ENCODE data around the gene UTP20.
"Not testable (repeated sequence)": the region's sequence is repeated elsewhere in the genome, so short reads cannot be mapped to it uniquely, and the experiment has no call there.

Gene UTP20

GRCh38 chr12:101328917-101329316 lies 49.0 kb downstream of the UTP20 start:
- DNase-seq = no peak

GRCh38 chr12:101330631-101331030 lies 50.7 kb downstream of the UTP20 start:
- DNase-seq = no peak

DNA sequence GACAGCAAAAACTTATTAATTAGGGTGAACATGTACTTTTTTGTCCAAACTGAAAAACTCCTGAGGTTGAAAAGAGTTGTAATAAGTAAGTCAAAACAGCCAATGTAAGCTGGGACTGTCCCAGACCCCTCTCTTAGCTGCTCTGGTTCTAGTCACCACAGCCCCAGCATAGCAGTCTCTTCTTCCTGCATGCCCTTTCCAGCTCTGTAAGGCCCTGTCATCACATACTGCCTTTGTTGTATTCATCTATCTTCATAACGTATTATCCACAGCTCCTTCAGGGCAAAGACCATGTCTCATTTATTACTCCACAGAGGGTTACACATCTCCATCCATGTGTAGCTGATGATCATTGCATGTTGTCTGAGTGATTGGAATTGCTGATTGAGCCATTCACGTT lies 56.5 kb downstream of the UTP20 start:
- DNase-seq = no peak

GRCh38 chr12:101338087-101338486 lies 58.2 kb downstream of the UTP20 start:
- DNase-seq = no peak

DNA sequence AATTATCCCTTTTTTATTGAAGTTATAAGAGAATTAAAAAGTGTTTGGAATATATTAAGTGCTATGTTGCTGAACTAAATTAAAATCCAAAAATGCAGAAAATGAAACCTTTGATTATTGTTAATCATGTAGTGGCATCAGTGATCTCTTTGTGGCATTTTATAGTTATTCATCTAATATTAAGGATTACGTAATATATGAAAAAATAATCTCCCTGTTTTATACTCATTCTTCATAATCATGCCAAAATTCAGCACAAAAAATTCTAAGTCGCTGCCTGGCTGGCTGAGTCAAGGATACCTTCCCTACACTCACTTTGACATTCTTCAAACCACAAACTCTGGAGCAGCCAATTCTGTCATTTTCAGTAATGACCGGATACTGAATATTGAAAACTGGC lies 64.0 kb downstream of the UTP20 start:
- no peak for DNase-seq

GRCh38 chr12:101351682-101352081 lies 71.8 kb downstream of the UTP20 start:
- no peak for DNase-seq

GRCh38 chr12:101356794-101357193 lies 76.9 kb downstream of the UTP20 start:
- DNase-seq = no peak

GRCh38 chr12:101361455-101361854 lies 81.5 kb downstream of the UTP20 start:
- no peak for DNase-seq

- DNase-seq = no peak
Observed at GRCh38 chr12:101368016-101368415, 88.1 kb downstream of the UTP20 start.

- DNase-seq = no peak
Observed at GRCh38 chr12:101372431-101372830, 92.5 kb downstream of the UTP20 start.

DNA sequence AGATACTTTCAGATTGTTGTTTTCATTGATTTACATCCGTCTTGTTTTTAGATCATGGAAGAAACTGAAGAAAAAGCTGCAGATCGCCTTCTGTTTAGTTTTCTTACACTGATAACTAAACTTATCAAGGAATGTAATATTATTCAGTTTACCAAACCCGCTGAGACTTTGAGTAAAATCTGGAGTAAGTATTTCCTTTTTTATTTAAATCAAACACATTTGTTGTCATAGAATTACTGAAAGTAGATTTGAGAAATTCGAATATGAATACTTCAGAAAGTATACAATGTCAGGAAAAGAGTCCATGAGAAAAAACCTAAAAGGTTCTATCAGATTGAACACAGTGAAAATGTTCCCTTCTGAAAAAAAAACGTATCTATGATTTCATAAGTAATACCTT lies 95.7 kb downstream of the UTP20 start:
- no peak for DNase-seq

- no peak for DNase-seq
Observed at GRCh38 chr12:101379149-101379548, 99.2 kb downstream of the UTP20 start.

- not testable (repeated sequence) for DNase-seq
Observed at GRCh38 chr12:101391181-101391580, 111.3 kb downstream of the UTP20 start.

- peak in 2 of 4 experiments; percentile 4 to 6 for DNase-seq
Observed at GRCh38 chr12:101407049-101407435, 127.1 kb downstream of the UTP20 start.

DNA sequence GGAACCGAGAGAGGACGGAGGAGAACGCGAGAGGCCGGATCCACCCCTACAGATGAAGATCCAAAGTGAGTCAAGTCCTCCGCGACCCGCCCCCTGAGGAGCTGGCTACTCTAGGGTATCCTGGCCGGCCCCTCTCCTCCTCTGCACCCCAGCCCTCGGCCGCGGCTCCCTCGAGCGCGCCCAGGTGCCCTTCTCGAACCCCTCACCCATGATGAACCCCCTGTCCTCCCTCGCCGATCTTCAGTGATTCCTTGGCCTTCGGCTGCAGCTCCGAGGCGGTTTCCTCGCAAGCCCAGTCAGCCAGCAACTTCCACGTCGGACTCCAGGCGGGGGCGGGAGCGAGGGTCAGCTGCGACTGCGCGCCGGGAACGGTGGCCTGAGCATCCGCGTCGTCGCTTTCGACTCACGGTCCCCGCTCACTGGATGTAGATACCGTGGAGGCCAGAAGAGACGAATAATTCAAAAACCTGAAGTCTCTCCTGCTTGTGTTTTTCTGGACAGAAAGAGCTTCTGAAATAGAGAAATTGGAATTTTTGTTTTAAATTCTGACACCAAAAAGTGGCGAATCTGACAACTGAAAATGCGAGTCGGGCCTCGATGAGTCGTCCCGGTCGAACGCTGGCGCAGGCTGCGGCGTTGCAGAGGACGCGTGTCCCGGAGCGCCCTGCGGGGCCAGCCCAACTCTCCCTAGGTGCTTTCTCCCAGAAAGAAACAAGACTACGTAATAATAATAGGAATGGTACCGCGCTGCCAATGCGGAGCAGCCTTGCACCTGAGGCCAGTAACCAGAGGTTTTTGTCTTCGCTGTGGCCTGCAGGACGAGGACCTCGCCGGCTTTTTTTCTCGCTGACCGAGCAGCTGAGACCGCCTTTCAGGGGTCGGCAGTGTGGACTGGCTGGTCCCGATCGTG lies 127.8 kb downstream of the UTP20 start, which contains the start of gene ARL1:
Gene ARL1 (minus strand): TSS at position 337 of the 910 bp plus-strand sequence. CDS start 127 bp downstream, at position 210.
- peak; percentile 48 to 69 (median 52) for DNase-seq

DNA sequence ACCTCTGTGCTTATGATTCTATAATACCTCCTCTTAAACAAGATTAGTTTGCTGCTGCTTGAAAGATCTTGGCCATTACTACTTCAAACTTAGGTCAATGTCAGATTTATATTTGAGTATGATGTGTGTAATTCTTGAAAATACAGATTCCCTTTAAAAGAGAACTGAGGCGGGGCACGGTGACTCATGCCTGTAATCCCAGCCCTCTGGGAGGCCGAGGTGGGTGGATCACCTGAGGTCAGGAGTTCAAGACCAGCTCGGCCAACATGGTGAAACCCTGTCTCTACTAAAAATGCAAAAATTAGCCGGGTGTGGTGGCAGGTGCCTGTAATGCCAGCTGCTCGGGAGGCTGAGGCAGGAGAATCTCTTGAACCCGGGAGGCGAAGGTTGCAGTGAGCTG lies 130.3 kb downstream of the UTP20 start:
- not testable (repeated sequence) for DNase-seq

DNA sequence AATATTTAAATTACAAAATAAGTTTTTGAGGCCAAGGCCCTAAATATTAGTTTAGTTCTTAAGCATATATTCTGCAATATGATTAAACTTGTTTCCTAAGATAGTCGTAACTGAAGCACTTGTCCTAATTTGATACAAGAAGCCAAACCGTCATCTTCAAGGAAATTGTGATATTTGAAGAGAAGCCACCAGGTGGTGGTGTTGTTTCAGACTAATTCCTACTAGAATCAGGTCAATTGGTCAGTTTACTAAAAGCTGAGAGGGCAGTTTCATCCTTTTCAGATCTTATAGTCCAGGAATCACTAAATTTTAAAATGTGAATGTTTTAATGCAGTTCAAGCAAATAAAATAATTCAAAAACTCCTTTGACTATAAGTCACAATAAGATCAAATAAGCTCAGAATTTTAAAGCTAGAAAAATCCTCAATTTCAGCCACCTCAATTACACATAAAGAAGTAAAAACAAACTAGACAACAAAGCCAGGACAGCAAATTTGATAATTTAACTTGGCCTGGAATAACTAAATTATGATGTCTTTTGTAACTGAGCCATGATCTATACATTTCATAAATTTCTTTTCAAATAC lies 134.7 kb downstream of the UTP20 start:
- no peak for DNase-seq

- DNase-seq = no peak
Observed at GRCh38 chr12:101415228-101415627, 135.3 kb downstream of the UTP20 start.

- DNase-seq = not testable (repeated sequence)
Observed at GRCh38 chr12:101422066-101422465, 142.2 kb downstream of the UTP20 start.

DNA sequence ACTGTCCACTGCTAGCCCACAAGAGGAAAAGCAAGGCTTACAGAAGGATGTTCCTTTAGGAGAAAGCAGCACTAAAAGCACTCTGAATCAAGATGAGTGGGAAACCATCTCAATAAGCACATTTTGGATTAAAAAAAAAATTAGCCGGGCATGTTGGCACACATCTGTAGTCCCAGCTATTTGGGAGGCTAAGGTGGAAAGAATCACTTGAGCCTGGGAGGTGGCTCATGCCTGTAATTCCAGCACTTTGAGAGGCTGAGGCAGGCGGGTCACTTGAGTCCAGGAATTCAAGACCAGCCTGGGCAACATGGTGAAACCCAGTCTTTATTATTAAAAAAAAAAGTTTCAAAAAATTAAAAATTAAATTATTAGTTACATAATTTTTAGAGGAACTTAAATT lies 144.7 kb downstream of the UTP20 start:
- no peak for DNase-seq

- DNase-seq = no peak
Observed at GRCh38 chr12:101430456-101430855, 150.6 kb downstream of the UTP20 start.

- no peak for DNase-seq
Observed at GRCh38 chr12:101436136-101436535, 156.2 kb downstream of the UTP20 start.

Data from activated CD4-positive, CD25-positive, alpha-beta regulatory T cell (primary cell).